SU-DHL-6 (cell line): ENCODE measurements around the gene RABEP1.

Experiments
- H2AFZ ChIP-seq: fragments of 200-600 bp; sonication (generic); 2 replicates; pipeline ENCODE4 v1.6.1; 2014; ENCODE audit warnings: low read depth, mild to moderate bottlenecking, moderate library complexity, mixed read lengths, antibody characterized with exemption, low read length; ENCODE audit not compliant: severe bottlenecking
- H3F3A ChIP-seq: fragments of 200-600 bp; shearing (Covaris generic); 2 replicates; pipeline ENCODE4 v1.6.0; 2016; ENCODE audit warnings: antibody characterized with exemption, mild to moderate bottlenecking; ENCODE audit not compliant: insufficient read depth
- H3K27ac ChIP-seq: fragments of 200-600 bp; sonication (generic); 2 replicates; pipeline ENCODE4 v1.5.1; 2016; ENCODE audit warnings: low read depth, mild to moderate bottlenecking, low read length, moderate library complexity, mixed read lengths
- H3K27me3 ChIP-seq: fragments of 200-600 bp; sonication (generic), shearing (Covaris generic); 2 replicates; pipeline ENCODE4 v1.6.0; 2014; ENCODE audit warnings: mild to moderate bottlenecking, low read length
- H3K36me3 ChIP-seq: fragments of 200-600 bp; sonication (generic); 2 replicates; pipeline ENCODE4 v1.6.1; 2014; ENCODE audit warnings: mild to moderate bottlenecking, low read length, mixed read lengths
- H3K4me2 ChIP-seq: fragments of 300-600, 200-600 bp; shearing (Covaris generic), sonication (generic); 2 replicates; pipeline ENCODE4 v1.6.0; 2014; ENCODE audit warnings: low read length, low read depth, mild to moderate bottlenecking; ENCODE audit not compliant: poor library complexity, severe bottlenecking
- H3K4me3 ChIP-seq: fragments of 200-600 bp; sonication (generic); 2 replicates; pipeline ENCODE4 v1.5.1; 2014; ENCODE audit warnings: antibody characterized with exemption, low read length, mild to moderate bottlenecking, mixed read lengths; ENCODE audit not compliant: insufficient read depth, poor library complexity, severe bottlenecking
- H3K79me2 ChIP-seq: fragments of 200-600 bp; sonication (generic); 2 replicates; pipeline ENCODE4 v1.6.1; 2014; ENCODE audit warnings: mild to moderate bottlenecking, low read length, moderate library complexity; ENCODE audit not compliant: insufficient read depth
- H3K9ac ChIP-seq: fragments of 200-600 bp; sonication (generic); 2 replicates; pipeline ENCODE4 v1.7.0; 2014; ENCODE audit warnings: mild to moderate bottlenecking, low read length
- H3K9me2 ChIP-seq: fragments of 200-600 bp; sonication (generic); replicated peaks from 2 replicates; pipeline ENCODE4 v1.6.1; 2014; ENCODE audit warnings: low read length; ENCODE audit not compliant: insufficient read depth
- H3K9me3 ChIP-seq: fragments of 200-600 bp; sonication (generic); 2 replicates; pipeline ENCODE4 v1.6.1; 2014; ENCODE audit warnings: low read length, mixed read lengths; ENCODE audit not compliant: insufficient read depth
- H4K20me1 ChIP-seq: fragments of 200-600 bp; sonication (generic); 2 replicates; pipeline ENCODE4 v1.6.1; 2014; ENCODE audit warnings: low read depth, mild to moderate bottlenecking, antibody characterized with exemption, low read length, moderate library complexity, mixed read lengths
- CTCF ChIP-seq: fragments of 200-600 bp; sonication (generic); IDR thresholded peaks from one replicate; pipeline ENCODE4 v1.5.1; 2017; ENCODE audit warnings: antibody characterized with exemption, mild to moderate bottlenecking, low read length, moderate library complexity; ENCODE audit not compliant: insufficient read depth, poor library complexity, severe bottlenecking
- EZH2phosphoT487 ChIP-seq: fragments of 200-600 bp; sonication (generic), shearing (Covaris generic); conservative IDR thresholded peaks from 2 replicates; pipeline ENCODE4 v1.6.1; 2018; ENCODE audit warnings: mild to moderate bottlenecking, antibody characterized with exemption, low read length, moderate library complexity, mixed read lengths

RABEP1 gene

GRCh38 chr17:5370411-5370810 is 88.3 kb downstream of the RABEP1 start:
- TF ChIP-seq EZH2phosphoT487, result no peak
- TF ChIP-seq CTCF, result no peak
- H3K27me3 ChIP-seq, result no peaks in the 10 kb centered on the region
- H3K9me3 ChIP-seq, result no peaks in the 10 kb centered on the region
- H3K79me2 ChIP-seq, result no peaks in the 10 kb centered on the region
- H3K4me3 ChIP-seq, result no peak overlapping the region
- H3K36me3 ChIP-seq, result peaks cover 14% of the 10 kb centered on the region; the same call in 1 of the 2 replicates
- H2AFZ ChIP-seq, result no peak overlapping the region
- no peaks in the 10 kb centered on the region for H3F3A ChIP-seq
- H3K4me2 ChIP-seq, result no peak overlapping the region
- H3K9ac ChIP-seq, result no peak overlapping the region
- H4K20me1 ChIP-seq, result no peaks in the 10 kb centered on the region
- H3K9me2 ChIP-seq, result no peaks in the 10 kb centered on the region
- H3K27ac ChIP-seq, result no peak overlapping the region

- H4K20me1 ChIP-seq, result no peaks in the 10 kb centered on the region
- no peaks in the 10 kb centered on the region for H3K9me3 ChIP-seq
- H3K36me3 ChIP-seq, result peaks cover 22% of the 10 kb centered on the region; the same call in 1 of the 2 replicates
- H3K4me2 ChIP-seq, result no peak overlapping the region
- peaks cover 16% of the 10 kb centered on the region for H3F3A ChIP-seq
- H3K9me2 ChIP-seq, result no peaks in the 10 kb centered on the region
- TF ChIP-seq EZH2phosphoT487 (no peak), CTCF (no peak)
- H3K27ac ChIP-seq, result no peak overlapping the region
- no peaks in the 10 kb centered on the region for H3K79me2 ChIP-seq
- H3K27me3 ChIP-seq, result no peaks in the 10 kb centered on the region
- no peak overlapping the region for H3K4me3 ChIP-seq
- no peak overlapping the region for H3K9ac ChIP-seq
- no peak overlapping the region for H2AFZ ChIP-seq
These were observed 91.0 kb downstream of the RABEP1 start for GRCh38 chr17:5373112-5373511.

- Histone ChIP-seq H3K9me3 (no peaks in the 10 kb centered on the region), H3F3A (peaks cover 60% of the 10 kb centered on the region), H3K27me3 (no peaks in the 10 kb centered on the region), H3K79me2 (no peaks in the 10 kb centered on the region), H3K36me3 (peaks cover 37% of the 10 kb centered on the region), H3K9me2 (no peaks in the 10 kb centered on the region), H3K27ac (no peak overlapping the region), H3K4me3 (no peak overlapping the region), H2AFZ (no peak overlapping the region), H3K4me2 (no peak overlapping the region), H4K20me1 (no peaks in the 10 kb centered on the region), H3K9ac (no peak overlapping the region)
- TF ChIP-seq EZH2phosphoT487 (no peak), CTCF (no peak)
These were observed 96.6 kb downstream of the RABEP1 start for GRCh38 chr17:5378566-5379207.
